Rectal smooth muscle tissue (tissue), 1 donor: ENCODE results near the gene NECAB3.
"Not testable (repeated sequence)": the region's sequence is repeated elsewhere in the genome, so short reads cannot be mapped to it uniquely, and the experiment has no call there.

Experiments used
- H3K27ac ChIP-seq: one replicate; pipeline ENCODE4 v1.7.0; 2013; ENCODE audit warnings: low read depth, low read length, inconsistent platforms
- H3K27me3 ChIP-seq: one replicate; pipeline ENCODE4 v1.7.0; 2013; ENCODE audit warnings: low read length; ENCODE audit not compliant: control insufficient read depth, insufficient read depth
- H3K36me3 ChIP-seq: one replicate; pipeline ENCODE4 v1.7.0; 2013; ENCODE audit warnings: low read length; ENCODE audit not compliant: control insufficient read depth, insufficient read depth
- H3K4me1 ChIP-seq: one replicate; pipeline ENCODE4 v1.7.0; 2013; ENCODE audit warnings: low read length; ENCODE audit not compliant: control insufficient read depth, insufficient read depth
- H3K4me3 ChIP-seq: one replicate; pipeline ENCODE4 v1.7.0; 2013; ENCODE audit warnings: low read length
- H3K9ac ChIP-seq: one replicate; pipeline ENCODE4 v1.7.0; 2013; ENCODE audit warnings: low read length

Gene NECAB3

DNA sequence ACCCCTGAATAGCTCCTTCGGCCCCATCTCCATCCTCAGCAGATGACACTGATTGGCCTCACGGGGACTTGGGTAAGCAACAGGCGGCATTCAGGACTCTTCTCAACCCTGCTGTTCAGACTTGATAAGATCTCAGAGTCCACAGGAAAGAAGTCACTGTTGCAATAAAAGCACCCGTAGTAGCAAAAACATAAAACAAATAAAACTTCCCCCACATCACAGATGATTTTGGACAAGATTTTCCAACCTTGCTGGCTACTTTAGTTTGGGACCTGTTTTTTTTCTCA lies 29.2 kb downstream of the NECAB3 start:
- Histone ChIP-seq H3K36me3 (peaks cover 11% of the 10 kb centered on the region), H3K9ac (no peak overlapping the region), H3K4me1 (peaks cover 13% of the 10 kb centered on the region), H3K27me3 (no peaks in the 10 kb centered on the region), H3K27ac (no peak overlapping the region), H3K4me3 (no peak overlapping the region)

DNA sequence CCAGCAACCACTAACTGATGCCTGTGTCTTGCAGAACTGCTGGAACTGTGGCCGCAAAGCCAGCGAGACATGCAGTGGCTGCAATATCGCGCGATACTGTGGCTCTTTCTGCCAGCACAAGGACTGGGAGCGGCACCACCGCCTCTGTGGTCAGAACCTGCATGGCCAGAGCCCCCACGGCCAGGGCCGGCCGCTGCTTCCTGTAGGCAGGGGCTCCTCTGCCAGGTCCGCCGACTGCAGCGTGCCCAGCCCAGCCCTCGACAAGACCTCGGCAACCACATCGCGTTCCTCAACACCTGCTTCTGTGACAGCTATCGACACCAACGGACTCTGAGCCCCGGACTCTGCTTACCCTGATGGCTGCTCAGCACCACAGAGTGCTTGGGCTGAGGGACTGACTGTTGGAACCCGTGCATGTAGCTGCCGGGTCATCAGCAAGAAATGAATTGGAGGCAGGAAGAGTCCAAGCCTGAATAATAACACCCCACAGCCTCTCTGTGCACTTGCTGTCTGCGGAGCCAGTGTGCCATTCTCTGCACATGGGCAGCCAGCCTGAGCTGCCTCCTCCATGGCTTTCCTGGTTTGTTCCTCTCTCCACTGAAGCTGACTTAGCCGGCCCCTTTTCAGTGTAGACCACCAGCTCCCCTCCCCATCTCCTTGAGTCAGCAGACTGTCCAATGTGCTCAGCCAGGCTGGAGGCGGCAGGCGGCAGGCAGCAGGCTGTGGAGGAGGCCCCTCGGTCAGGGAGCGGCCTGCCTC lies 29.7 kb downstream of the NECAB3 start:
- peaks cover 14% of the 10 kb centered on the region for H3K36me3 ChIP-seq
- H3K4me3 ChIP-seq = no peak overlapping the region
- H3K9ac ChIP-seq = no peak overlapping the region

DNA sequence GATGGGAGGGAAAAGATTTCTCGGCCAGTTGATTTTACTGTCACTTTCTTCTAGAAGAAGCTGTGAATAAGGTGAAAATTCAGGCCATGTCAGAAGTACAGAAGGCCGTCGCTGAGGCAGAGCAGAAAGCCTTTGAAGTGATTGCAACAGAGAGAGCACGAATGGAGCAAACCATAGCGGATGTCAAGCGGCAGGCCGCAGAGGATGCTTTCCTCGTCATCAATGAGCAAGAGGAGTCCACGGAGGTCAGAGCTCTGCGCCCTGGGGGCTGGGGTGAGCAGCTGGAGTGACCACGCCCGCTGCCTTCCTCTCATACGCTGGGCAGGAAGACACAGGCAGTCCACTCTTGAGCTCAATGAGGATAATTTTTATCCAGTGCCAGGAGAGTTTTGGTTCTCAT lies 33.9 kb downstream of the NECAB3 start:
- Histone ChIP-seq H3K9ac (no peak overlapping the region), H3K4me3 (no peak overlapping the region), H3K27ac (no peak overlapping the region), H3K4me1 (no peaks in the 10 kb centered on the region), H3K27me3 (no peaks in the 10 kb centered on the region), H3K36me3 (peaks cover 30% of the 10 kb centered on the region)

More for the DNA sequence above, 29.7 kb downstream of the NECAB3 start:
- no peak overlapping the region for H3K27ac ChIP-seq
- no peaks in the 10 kb centered on the region for H3K27me3 ChIP-seq
- H3K4me1 ChIP-seq = peaks cover 12% of the 10 kb centered on the region

DNA sequence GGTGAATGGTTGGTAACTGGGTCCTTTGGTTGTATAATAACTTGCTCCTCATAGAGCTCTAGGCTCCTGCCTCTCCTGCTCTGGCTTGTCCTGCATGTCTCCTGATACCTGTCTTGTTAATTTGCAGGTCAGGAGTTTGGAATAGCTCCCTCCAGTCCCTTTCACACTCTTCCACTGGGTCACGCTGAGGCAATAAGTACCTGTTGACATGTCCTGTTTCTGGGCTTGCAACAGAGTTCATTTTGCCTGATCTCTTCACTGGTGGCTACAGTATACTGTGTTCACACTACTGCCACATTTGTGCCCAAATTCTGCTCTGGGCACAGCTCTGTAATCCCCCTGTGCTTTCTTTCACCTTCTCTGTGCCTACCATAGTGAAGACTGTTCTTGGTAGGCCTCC lies 37.5 kb downstream of the NECAB3 start:
- no peaks in the 10 kb centered on the region for H3K4me1 ChIP-seq
- no peak overlapping the region for H3K4me3 ChIP-seq
- H3K27ac ChIP-seq = no peak overlapping the region
- H3K36me3 ChIP-seq = peaks cover 23% of the 10 kb centered on the region
- no peaks in the 10 kb centered on the region for H3K27me3 ChIP-seq
- no peak overlapping the region for H3K9ac ChIP-seq

DNA sequence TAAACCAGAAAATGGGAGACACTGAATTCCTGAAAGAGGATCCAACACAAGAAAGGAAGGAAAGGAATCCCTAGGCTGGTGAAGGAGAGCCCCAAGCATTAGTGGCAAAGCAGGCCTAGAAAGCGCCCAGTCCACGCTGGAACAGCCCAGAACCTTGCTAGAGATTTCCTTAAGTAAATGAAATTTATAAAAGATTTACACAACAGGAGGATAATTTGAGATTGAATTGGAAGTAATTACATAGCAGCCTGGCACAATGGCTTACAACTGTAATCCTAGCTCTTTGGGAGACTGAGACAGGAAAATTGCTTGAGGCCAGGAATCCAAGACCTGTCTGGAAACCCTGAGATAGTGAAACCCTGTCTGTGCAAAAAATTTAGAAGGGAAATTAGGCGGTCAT lies 38.9 kb downstream of the NECAB3 start:
- Histone ChIP-seq H3K4me1 (no peaks in the 10 kb centered on the region), H3K36me3 (peaks cover 32% of the 10 kb centered on the region), H3K27ac (no peak overlapping the region), H3K4me3 (no peak overlapping the region), H3K9ac (no peak overlapping the region), H3K27me3 (no peaks in the 10 kb centered on the region)

DNA sequence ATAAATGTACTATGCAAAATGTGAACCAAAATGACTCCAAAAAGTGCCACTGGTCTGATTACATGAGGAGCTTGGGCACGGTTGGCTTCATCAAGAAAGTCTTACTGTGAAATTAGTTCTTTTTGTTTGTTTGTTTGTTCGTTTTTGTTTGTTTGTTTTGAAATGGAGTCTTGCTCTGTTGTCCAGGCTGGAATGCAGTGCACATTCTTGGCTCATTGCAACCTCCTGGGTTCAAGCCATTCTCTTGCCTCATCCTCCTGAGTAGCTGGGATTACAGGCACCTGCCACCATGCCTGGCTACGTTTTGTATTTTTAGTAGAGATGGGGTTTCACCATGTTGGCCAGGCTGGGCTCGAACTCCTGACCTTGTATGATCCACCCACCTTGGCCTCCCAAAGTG lies 42.3 kb downstream of the NECAB3 start:
- not testable (repeated sequence) for H3K4me3 ChIP-seq, H3K27me3 ChIP-seq, H3K4me1 ChIP-seq, H3K27ac ChIP-seq, H3K9ac ChIP-seq
- peaks cover 29% of the 10 kb centered on the region for H3K36me3 ChIP-seq

DNA sequence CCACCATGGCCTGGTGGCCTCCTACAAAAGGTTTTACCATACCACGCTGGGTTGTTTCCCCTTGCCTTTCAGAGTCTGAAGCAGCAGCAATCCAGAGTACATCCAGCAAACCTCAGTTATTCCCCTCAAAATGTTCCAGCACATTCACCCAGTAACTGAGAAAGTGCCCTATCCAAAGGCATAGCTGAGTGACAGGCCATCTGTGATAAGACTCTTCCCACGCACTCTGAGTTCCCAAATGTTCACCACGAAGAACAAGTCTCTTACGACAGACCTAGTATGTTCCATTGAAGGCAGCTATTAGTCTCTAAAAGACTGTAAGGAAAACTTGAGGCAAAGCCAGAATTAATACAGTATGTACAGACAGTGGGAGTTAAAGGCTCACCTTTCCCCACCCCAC lies 43.7 kb downstream of the NECAB3 start:
- Histone ChIP-seq H3K36me3 (peaks cover 25% of the 10 kb centered on the region), H3K9ac (no peak overlapping the region), H3K27ac (no peak overlapping the region), H3K27me3 (no peaks in the 10 kb centered on the region), H3K4me3 (no peak overlapping the region), H3K4me1 (no peaks in the 10 kb centered on the region)

DNA sequence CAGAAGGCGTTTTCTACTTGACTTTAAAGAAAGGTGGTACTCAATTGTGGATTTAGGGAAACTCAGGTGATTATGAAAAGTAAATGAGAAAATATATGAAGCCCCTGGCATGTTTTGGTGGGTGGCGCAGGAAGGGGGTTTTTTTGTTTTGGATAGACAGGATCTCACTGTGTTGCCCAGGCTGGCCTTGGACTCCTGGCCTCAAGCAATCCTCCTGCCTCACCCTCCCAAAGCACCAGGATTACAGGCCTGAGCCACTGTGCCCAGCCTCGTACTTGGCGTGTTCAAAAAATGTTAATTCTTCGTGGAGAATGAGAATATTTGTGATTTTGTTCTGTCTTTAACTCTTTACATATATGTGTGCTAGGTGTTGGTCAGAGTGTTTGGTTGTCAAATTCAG lies 44.2 kb downstream of the NECAB3 start:
- Histone ChIP-seq H3K4me1 (no peaks in the 10 kb centered on the region), H3K9ac (no peak overlapping the region), H3K27me3 (no peaks in the 10 kb centered on the region), H3K27ac (no peak overlapping the region), H3K4me3 (no peak overlapping the region), H3K36me3 (peaks cover 26% of the 10 kb centered on the region)

DNA sequence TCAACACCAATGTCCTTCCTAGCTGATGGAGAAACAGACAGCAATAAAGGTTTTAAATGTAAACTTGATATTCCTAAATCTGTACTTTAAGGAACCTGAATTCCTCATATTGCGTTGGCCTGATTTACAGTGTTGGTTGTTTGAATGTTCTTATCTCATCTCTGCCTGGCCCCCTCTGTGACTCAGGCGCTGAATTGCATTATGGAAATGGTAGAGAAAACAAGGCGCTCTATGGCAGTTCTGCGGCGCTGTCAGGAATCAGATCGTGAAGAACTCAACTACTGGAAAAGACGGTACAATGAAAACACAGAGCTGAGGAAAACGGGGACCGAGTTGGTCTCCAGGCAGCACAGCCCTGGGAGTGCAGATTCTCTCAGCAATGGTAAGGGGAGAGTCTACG lies 44.7 kb downstream of the NECAB3 start:
- Histone ChIP-seq H3K27ac (no peak overlapping the region), H3K4me3 (no peak overlapping the region), H3K27me3 (no peaks in the 10 kb centered on the region), H3K36me3 (peaks cover 26% of the 10 kb centered on the region), H3K9ac (no peak overlapping the region), H3K4me1 (no peaks in the 10 kb centered on the region)

DNA sequence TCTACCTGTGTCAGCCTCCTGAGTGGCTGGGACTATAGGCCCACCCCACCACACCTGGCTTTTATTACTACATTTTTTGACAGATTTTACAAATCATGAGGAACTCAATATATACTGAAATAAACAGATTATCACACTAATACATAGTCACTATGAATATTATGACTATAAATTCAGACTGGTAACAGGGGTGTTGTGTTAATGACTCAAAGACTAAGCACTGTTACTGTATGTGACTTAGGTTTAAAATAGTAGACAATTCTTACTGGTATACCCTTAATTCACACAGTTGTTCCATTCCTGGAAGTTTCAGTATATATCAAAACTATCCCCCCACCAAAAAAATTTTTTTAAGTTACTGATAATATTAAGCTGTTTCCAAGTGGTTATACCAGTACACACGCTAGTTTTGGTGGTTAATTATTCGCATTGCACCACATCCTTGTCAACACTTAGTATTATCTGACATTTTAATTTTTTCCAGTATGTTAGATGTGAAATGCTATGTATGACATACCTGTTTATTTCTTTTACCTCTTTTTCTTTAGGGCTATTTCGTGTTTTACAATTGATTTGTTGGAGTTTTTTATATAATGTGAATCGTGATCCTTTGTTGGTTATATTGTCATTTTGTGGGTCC lies 46.5 kb downstream of the NECAB3 start:
- no peak overlapping the region for H3K9ac ChIP-seq
- H3K4me1 ChIP-seq = no peaks in the 10 kb centered on the region
- H3K27me3 ChIP-seq = no peaks in the 10 kb centered on the region
- no peak overlapping the region for H3K4me3 ChIP-seq
- H3K27ac ChIP-seq = no peak overlapping the region
- H3K36me3 ChIP-seq = peaks cover 31% of the 10 kb centered on the region

DNA sequence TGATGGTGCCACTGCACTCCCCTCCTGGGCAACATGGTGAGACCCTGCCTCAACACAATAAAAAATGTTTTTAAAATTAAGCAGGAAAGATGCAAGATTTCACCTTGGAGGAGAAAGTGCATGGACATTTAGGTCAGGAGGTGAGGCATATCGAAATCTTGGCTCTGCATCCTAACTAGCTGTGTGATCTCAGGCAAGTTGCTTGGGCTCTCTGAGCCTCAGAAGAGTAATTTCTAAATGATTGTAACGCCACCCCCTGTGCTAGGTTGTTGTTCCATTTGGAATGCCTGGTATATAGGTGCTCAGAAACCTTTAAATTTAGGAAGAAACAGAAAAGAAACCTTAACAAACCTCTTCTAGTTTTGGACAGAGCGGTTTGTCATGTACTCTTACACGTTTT lies 48.0 kb downstream of the NECAB3 start:
- Histone ChIP-seq H3K27me3 (no peaks in the 10 kb centered on the region), H3K36me3 (peaks cover 28% of the 10 kb centered on the region), H3K9ac (no peak overlapping the region), H3K4me3 (no peak overlapping the region), H3K27ac (no peak overlapping the region), H3K4me1 (no peaks in the 10 kb centered on the region)

DNA sequence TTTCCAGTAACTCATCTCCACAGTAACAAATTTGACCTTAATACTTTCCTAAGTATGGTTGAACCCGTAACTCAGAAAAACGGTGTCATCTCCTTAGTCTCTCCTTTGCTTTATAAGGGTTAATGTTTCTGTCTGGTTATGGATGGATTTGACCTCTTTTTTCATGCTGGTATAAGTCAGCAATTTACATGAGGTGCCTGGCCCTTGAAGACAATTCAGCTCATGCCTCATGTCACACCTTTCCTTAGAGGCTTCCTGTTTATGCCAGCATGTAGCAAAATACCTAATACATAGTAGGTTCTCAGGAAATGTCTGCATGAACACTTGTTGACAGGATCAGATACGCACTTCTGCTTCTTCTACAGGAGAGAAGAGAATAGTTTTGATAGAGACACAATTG lies 49.8 kb downstream of the NECAB3 start:
- no peaks in the 10 kb centered on the region for H3K4me1 ChIP-seq
- no peak overlapping the region for H3K27ac ChIP-seq
- no peak overlapping the region for H3K4me3 ChIP-seq
- no peaks in the 10 kb centered on the region for H3K27me3 ChIP-seq
- no peak overlapping the region for H3K9ac ChIP-seq
- peaks cover 17% of the 10 kb centered on the region for H3K36me3 ChIP-seq

DNA sequence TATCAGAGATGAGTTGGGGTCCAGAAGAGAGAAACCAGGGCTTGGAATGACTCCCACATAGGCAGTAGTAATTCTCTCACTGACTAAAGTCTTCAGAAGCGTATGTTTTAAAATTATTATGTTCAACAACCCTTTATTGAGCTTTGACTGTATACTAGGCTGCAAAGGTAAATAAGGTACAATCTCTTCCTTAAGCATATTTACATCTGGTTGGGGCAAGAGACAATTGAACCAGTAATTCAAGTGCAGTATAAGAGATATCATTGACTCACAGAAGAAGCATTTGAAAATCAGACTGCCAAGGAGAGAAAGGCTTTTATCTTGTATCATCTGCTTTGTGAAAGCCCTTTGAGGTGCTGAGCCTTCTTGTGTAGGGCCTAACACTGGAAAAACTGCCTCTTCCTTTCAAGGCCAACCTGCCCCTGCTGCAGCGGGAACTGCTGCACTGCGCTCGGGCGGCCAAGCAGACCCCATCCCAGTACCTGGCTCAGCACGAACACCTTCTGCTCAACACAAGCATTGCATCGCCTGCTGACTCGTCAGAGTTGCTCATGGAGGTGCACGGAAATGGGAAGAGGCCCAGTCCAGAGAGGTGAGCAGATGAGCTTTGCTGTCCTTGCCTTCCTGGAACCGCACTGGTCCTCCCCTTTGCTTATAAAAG lies 51.4 kb downstream of the NECAB3 start:
- H3K4me3 ChIP-seq = no peak overlapping the region
- peaks cover 9% of the 10 kb centered on the region for H3K36me3 ChIP-seq
- no peak overlapping the region for H3K9ac ChIP-seq
- H3K27me3 ChIP-seq = no peaks in the 10 kb centered on the region
- H3K4me1 ChIP-seq = no peaks in the 10 kb centered on the region
- H3K27ac ChIP-seq = no peak overlapping the region
